DND-41 (cell line): ENCODE measurements around the gene GPR107.

Experiments used
- ATAC-seq: fragments of 200-7000 bp; cut with Tn5 transposase; 3 replicates; pipeline ENCODE4 v1.9.1; 2021; ENCODE audit warnings: low read depth; ENCODE audit not compliant: insufficient read depth
- DNase-seq: peaks from one replicate; pipeline ENCODE4 v3.0.0-alpha.2; 2020
- H2AFZ ChIP-seq: 2 replicates; pipeline ENCODE4 v1.6.0; 2012; ENCODE audit warnings: low read depth, low read length
- H3K27ac ChIP-seq: 2 replicates; pipeline ENCODE4 v1.5.1; 2012; ENCODE audit warnings: low read length, inconsistent platforms
- H3K27me3 ChIP-seq: fragments of 200-600 bp; sonication (generic); 2 replicates; pipeline ENCODE4 v1.6.0; 2012; ENCODE audit warnings: low read length, mild to moderate bottlenecking, inconsistent platforms; ENCODE audit not compliant: insufficient read depth, poor library complexity
- H3K36me3 ChIP-seq: 2 replicates; pipeline ENCODE4 v1.5.1; 2012; ENCODE audit warnings: low read length, inconsistent platforms; ENCODE audit not compliant: insufficient read depth
- H3K4me1 ChIP-seq: 2 replicates; pipeline ENCODE4 v1.5.1; 2012; ENCODE audit warnings: mild to moderate bottlenecking, low read length; ENCODE audit not compliant: insufficient read depth
- H3K4me2 ChIP-seq: 2 replicates; pipeline ENCODE4 v1.6.0; 2012; ENCODE audit warnings: mild to moderate bottlenecking, moderate library complexity, low read length, inconsistent platforms; ENCODE audit not compliant: insufficient read depth
- H3K4me3 ChIP-seq, 2 experiments: fragments of 200-600 bp in 1 of 2; shearing (Covaris generic) in 1 of 2; 2 replicates each; pipeline ENCODE4 v1.5.1; 2012 to 2016; ENCODE audit warnings: inconsistent platforms in 2 of 2, low read length in 2 of 2, mild to moderate bottlenecking in 2 of 2, low read depth in 1 of 2, moderate library complexity in 1 of 2
- H3K79me2 ChIP-seq: 2 replicates; pipeline ENCODE4 v1.6.0; 2012; ENCODE audit warnings: low read length, inconsistent platforms; ENCODE audit not compliant: insufficient read depth
- H3K9ac ChIP-seq: 2 replicates; pipeline ENCODE4 v1.6.0; 2012; ENCODE audit warnings: low read depth, mild to moderate bottlenecking, inconsistent platforms, low read length, moderate library complexity
- H3K9me3 ChIP-seq: 2 replicates; pipeline ENCODE4 v1.5.1; 2012; ENCODE audit warnings: low read length, moderate library complexity, mild to moderate bottlenecking, inconsistent platforms; ENCODE audit not compliant: insufficient read depth, severe bottlenecking
- H4K20me1 ChIP-seq: 2 replicates; pipeline ENCODE4 v1.6.0; 2012; ENCODE audit warnings: low read length; ENCODE audit not compliant: insufficient read depth
- EZH2 ChIP-seq: IDR thresholded peaks from 3 replicates; pipeline ENCODE4 v1.6.1; 2012; ENCODE audit warnings: borderline replicate concordance, low read depth, mild to moderate bottlenecking, moderate library complexity, low read length, inconsistent platforms; ENCODE audit not compliant: severe bottlenecking
- TF ChIP-seq, protein P1 (sequence below): IDR thresholded peaks from 2 replicates; pipeline ENCODE4 v1.5.1; 2012; ENCODE audit warnings: borderline replicate concordance, low read length, moderate library complexity, mild to moderate bottlenecking; ENCODE audit not compliant: poor library complexity, severe bottlenecking; ENCODE audit errors: extremely low read depth

Gene GPR107

DNA sequence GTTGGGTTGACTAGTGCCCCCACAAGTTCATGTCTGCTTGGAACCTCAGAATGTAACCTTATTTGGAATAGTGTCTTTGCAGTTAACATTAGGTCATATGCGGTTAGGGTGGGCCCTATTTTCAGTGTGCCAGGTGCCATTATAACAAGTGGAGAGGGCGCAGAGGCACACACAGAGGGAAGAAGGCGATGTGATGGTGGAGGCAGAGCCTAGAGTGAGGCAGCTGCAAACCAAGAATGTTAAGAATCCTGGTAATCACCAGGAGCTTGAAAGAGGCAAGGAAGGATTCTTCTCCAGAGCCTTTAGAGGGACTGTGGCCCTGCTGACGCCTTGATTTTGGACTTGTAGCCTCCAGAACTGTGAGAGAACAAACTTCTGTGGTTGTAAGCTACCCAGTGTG is 10.9 kb downstream of the GPR107 start:
- no peak overlapping the region for H2AFZ ChIP-seq
- no peak overlapping the region for H3K4me2 ChIP-seq
- H3K4me1 ChIP-seq, result peaks cover 12% of the 10 kb centered on the region
- ATAC-seq (no peak), DNase-seq (no peak)
- peaks cover 6% of the 10 kb centered on the region; the same call in 1 of the 2 replicates for H3K36me3 ChIP-seq
- no peaks in the 10 kb centered on the region for H3K9me3 ChIP-seq
- TF ChIP-seq EZH2, result no peak
- TF ChIP-seq, protein P1, sequence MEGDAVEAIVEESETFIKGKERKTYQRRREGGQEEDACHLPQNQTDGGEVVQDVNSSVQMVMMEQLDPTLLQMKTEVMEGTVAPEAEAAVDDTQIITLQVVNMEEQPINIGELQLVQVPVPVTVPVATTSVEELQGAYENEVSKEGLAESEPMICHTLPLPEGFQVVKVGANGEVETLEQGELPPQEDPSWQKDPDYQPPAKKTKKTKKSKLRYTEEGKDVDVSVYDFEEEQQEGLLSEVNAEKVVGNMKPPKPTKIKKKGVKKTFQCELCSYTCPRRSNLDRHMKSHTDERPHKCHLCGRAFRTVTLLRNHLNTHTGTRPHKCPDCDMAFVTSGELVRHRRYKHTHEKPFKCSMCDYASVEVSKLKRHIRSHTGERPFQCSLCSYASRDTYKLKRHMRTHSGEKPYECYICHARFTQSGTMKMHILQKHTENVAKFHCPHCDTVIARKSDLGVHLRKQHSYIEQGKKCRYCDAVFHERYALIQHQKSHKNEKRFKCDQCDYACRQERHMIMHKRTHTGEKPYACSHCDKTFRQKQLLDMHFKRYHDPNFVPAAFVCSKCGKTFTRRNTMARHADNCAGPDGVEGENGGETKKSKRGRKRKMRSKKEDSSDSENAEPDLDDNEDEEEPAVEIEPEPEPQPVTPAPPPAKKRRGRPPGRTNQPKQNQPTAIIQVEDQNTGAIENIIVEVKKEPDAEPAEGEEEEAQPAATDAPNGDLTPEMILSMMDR, result no peak
- no peak overlapping the region for H3K27ac ChIP-seq
- peaks cover 93% of the 10 kb centered on the region for H3K79me2 ChIP-seq
- H4K20me1 ChIP-seq, result peaks cover 14% of the 10 kb centered on the region; the same call in 1 of the 2 replicates
- H3K4me3 ChIP-seq, result no peak overlapping the region
- no peak overlapping the region for H3K9ac ChIP-seq
- no peaks in the 10 kb centered on the region for H3K27me3 ChIP-seq

DNA sequence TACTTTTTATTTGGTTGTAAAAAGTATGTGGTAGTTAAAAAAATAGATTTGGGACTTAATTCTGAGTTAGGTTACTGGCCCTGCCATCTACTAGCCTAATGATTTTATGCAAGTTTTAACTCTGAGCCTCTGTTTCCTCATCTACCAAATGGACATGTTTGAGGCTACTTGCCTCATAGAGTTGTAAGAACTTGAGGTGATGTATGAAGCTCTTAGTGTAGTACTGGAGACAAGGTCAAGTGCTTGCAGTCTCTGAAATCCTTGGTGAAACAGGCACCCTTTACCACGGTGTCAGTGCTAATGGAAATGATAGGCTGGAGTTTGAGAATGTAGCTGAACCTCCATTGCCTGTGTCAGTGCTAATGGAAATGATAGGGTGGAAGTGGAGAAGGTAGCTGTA is 15.3 kb downstream of the GPR107 start:
- Histone ChIP-seq H3K36me3 (peaks cover 6% of the 10 kb centered on the region; the same call in 1 of the 2 replicates), H3K4me1 (peaks cover 9% of the 10 kb centered on the region), H3K79me2 (peaks cover 90% of the 10 kb centered on the region), H3K27me3 (no peaks in the 10 kb centered on the region), H3K9me3 (no peaks in the 10 kb centered on the region), H2AFZ (no peak overlapping the region), H4K20me1 (peaks cover 13% of the 10 kb centered on the region; the same call in 1 of the 2 replicates), H3K4me2 (no peak overlapping the region), H3K9ac (no peak overlapping the region), H3K4me3 (no peak overlapping the region), H3K27ac (peak overlapping the region; percentile 27; the same call in 1 of the 2 replicates)
- DNase-seq (no peak), ATAC-seq (peak; percentile 19; the same call in 1 of the 3 replicates)
- TF ChIP-seq, protein P1, result no peak
- TF ChIP-seq EZH2, result no peak

DNA sequence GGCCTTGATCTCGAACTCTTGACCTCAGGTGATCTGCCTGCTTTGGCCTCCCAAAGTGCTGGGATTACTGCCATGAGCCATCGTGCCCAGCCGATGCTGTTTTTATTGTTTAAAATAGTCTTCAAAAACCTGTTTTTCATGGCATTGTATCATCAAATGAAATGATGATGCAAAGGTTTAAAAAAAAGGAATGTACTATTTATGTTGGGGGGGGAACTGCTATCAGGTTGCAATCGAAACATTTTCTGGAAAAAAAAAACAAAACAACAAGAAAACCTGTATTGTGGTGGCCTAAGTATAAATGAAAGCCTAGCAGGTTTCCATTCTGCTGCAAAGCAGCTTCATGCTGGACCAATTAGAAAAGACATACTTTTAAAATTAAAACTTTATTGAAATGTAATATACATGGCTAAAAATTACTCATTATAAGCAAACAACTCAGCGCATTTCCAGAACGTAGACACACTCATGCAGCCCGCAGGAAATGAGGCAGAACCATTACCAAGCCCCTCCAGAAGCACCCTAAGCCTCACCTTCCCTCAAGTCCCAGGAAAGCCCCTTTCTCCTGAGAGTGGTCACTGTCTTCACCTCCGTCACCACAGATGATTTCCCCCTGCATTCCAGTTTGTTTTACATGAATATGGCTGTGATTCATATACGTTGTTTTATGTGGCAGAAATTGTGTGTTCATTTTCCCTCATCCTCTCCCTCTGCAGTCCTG is 19.0 kb downstream of the GPR107 start:
- H2AFZ ChIP-seq, result no peak overlapping the region
- peaks cover 74% of the 10 kb centered on the region for H3K79me2 ChIP-seq
- H3K36me3 ChIP-seq, result peaks cover 22% of the 10 kb centered on the region
- DNase-seq, result no peak
- no peak overlapping the region for H3K4me3 ChIP-seq
- H3K27me3 ChIP-seq, result no peaks in the 10 kb centered on the region
- H3K9ac ChIP-seq, result no peak overlapping the region
- H3K4me2 ChIP-seq, result no peak overlapping the region
- TF ChIP-seq, protein P1, result no peak
- TF ChIP-seq EZH2, result no peak
- ATAC-seq, result no peak
- peaks cover 9% of the 10 kb centered on the region for H3K4me1 ChIP-seq
- H3K9me3 ChIP-seq, result no peaks in the 10 kb centered on the region
- H4K20me1 ChIP-seq, result peaks cover 13% of the 10 kb centered on the region; the same call in 1 of the 2 replicates
- H3K27ac ChIP-seq, result 0 out of 2 replicates have a peak overlapping the region, but pooled peaks have one; percentile 2
